ENCODE data around the gene MACROD1.

GRCh38 chr11:64100360-64100759 is 65.6 kb downstream of the MACROD1 start:
- TF ChIP-seq EZH2 (IDR thresholded peaks at IDR 0.05; ENCODE audit: insufficient read depth, poor library complexity, severe bottlenecking) (no peak), EZH2phosphoT487 (IDR thresholded peaks at IDR 0.05; ENCODE audit: insufficient read depth, low read depth) (no peak)

All from GM23248 (cell line).